Breast epithelium (tissue), 4 donors: ENCODE measurements around the gene IGF1. TPM values are rescaled to one million over a fixed set of nuclear protein-coding genes. Genes with fewer than 3 reads are reported as not detected.

Source experiments
- DNase-seq, 2 donors: peaks; one replicate each; pipeline ENCODE4 v3.0.0-alpha.2; 2019; ENCODE audit warnings: low spot score in 2 of 2
- H3K27ac ChIP-seq, 2 donors: fragments of 200-600 bp; sonication (generic) in 1 of 2; one replicate each; pipeline ENCODE4 v1.5.1; 2016 to 2019; ENCODE audit warnings: mild to moderate bottlenecking in 1 of 2
- H3K27me3 ChIP-seq, 2 donors: fragments of 200-600 bp; sonication (generic) in 1 of 2; one replicate each; pipeline versions ENCODE4 v1.5.1 to v1.6.0; 2017 to 2019; ENCODE audit warnings: control low read depth in 1 of 2, mild to moderate bottlenecking in 1 of 2
- H3K36me3 ChIP-seq: fragments of 200-600 bp; one replicate; pipeline ENCODE4 v1.5.1; 2019
- H3K4me1 ChIP-seq, 2 donors: fragments of 200-600 bp; sonication (generic); one replicate each; pipeline ENCODE4 v1.5.1; 2016 to 2019; ENCODE audit warnings: control low read depth in 1 of 2
- H3K4me3 ChIP-seq, 3 donors: fragments of 200-600 bp; sonication (generic); 1 replicate in 2 of 3; 2 replicates in 1 of 3; pipeline ENCODE4 v1.5.1; 2016 to 2019; ENCODE audit warnings: mild to moderate bottlenecking in 3 of 3, moderate library complexity in 2 of 3
- H3K9me3 ChIP-seq, 2 donors: fragments of 200-600 bp; sonication (generic) in 1 of 2; one replicate each; pipeline ENCODE4 v1.5.1; 2016 to 2019; ENCODE audit warnings: control low read depth in 1 of 2
- POLR2A ChIP-seq: fragments of 450-650 bp; IDR thresholded peaks from one replicate; pipeline ENCODE4 v1.6.1; 2016; ENCODE audit warnings: antibody characterized with exemption, mild to moderate bottlenecking, moderate library complexity
- POLR2AphosphoS5 ChIP-seq, 3 donors: sonication (generic); formaldehyde crosslinking; IDR thresholded peaks; one replicate each; pipeline ENCODE4 v1.6.1; 2017; ENCODE audit warnings: antibody characterized with exemption in 3 of 3
- intact Hi-C: fragments of 100-400 bp; cut with DNase I; formaldehyde crosslinking; loops from one replicate; pipeline ENCODE4 v1.15.1; 2023; ENCODE audit warnings: low total_unique reads
- total RNA-seq, 3 donors: library from RNA; depleted of rRNA; stranded (reverse); fragments of >200 nt; gene quantifications; one replicate each; pipeline ENCODE4 v1.1.0, GENCODE V29; 2016
- TF ChIP-seq, protein P1 (sequence below), 3 donors: fragments of 450-650 bp; IDR thresholded peaks; one replicate each; pipeline ENCODE4 v1.5.1; 2016 to 2017; ENCODE audit warnings: antibody characterized with exemption in 3 of 3, mild to moderate bottlenecking in 3 of 3, moderate library complexity in 3 of 3

The IGF1 gene
- total RNA-seq, 3 donors from 2014 or later = 56.6 to 108 (median 101) TPM

DNA sequence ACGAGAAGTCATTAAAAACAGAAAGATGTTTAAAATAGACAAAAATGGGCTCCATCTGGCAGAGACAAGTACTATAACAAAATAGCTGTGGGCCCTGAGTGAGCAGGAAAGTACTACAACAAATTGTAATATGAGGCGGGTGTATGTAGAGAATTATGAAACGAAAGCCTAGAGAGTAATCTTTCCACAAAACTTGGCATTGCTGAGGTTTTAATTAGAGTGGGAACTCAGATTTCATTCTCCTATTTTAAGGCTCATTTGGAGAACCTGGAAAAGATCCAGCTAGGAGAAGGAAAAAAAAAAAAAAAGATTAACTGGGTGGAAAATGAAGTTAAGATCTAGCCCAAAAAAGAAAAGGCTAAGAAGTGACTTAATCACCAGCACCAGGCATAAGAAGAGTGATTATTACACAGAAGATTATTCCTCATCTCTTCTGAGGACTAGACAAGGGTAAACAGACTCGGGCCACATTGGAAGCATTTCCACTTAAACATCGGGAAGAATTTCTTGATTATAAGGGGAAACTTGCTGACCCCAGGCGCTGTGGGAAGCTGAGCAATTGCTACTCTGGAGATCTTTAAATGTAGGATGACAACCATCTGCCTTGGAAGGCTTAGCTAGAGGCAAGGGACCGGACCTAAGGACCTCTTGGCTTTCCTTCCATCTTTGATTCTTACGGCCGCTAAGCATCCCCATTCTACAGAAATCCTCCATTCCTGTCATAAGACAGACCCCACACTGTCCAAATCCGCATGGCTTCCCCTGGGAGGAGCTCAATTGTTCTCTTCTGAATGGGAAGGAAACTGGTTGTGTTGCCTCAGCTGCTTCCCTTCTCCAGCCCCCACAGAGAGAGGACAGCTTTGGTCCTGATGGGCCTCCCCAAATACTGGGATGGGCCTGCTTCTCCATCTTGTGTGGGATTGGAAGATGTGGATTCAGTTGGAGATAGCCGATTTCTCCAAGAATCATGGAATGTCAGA lies 40.6 kb downstream of the IGF1 start:
- TF ChIP-seq, protein P1, sequence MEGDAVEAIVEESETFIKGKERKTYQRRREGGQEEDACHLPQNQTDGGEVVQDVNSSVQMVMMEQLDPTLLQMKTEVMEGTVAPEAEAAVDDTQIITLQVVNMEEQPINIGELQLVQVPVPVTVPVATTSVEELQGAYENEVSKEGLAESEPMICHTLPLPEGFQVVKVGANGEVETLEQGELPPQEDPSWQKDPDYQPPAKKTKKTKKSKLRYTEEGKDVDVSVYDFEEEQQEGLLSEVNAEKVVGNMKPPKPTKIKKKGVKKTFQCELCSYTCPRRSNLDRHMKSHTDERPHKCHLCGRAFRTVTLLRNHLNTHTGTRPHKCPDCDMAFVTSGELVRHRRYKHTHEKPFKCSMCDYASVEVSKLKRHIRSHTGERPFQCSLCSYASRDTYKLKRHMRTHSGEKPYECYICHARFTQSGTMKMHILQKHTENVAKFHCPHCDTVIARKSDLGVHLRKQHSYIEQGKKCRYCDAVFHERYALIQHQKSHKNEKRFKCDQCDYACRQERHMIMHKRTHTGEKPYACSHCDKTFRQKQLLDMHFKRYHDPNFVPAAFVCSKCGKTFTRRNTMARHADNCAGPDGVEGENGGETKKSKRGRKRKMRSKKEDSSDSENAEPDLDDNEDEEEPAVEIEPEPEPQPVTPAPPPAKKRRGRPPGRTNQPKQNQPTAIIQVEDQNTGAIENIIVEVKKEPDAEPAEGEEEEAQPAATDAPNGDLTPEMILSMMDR (IDR thresholded peaks at IDR 0.05) = no peak
- TF ChIP-seq POLR2A = no peak
- TF ChIP-seq POLR2AphosphoS5 (IDR thresholded peaks at IDR 0.05) = no peak
- Histone ChIP-seq H3K4me1 (peaks cover 3 to 4% of the 10 kb centered on the region in 2 donors), H3K27ac (peak overlapping the region; percentile 14 to 58), H3K27me3 (no peaks in the 10 kb centered on the region), H3K36me3 (no peaks in the 10 kb centered on the region), H3K4me3 (no peak overlapping the region), H3K9me3 (no peaks in the 10 kb centered on the region)
- DNase-seq = no peak
- intact Hi-C loops = no loop called here

DNA sequence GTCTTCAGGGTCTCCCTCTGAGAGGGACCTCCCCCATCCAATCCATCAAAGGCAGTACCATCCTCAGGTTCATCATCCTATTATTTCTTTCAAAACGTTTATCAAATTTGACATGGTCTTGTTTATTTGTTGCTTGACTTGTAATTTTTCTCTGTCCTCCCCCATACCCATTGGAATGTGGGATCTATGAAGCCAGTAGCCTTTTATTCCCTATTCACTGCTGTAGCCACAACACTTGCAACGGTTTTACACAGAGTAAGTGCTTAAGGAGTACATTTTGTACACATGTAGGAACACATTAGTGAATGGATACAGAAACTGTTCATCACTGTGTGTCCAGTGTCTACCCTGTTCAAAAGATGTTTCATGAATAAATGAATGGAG lies 41.5 kb downstream of the IGF1 start:
- H3K4me3 ChIP-seq = no peak overlapping the region
- no peaks in the 10 kb centered on the region for H3K9me3 ChIP-seq
- TF ChIP-seq POLR2AphosphoS5 (IDR thresholded peaks at IDR 0.05) (no peak), POLR2A (no peak)
- TF ChIP-seq, protein P1 (IDR thresholded peaks at IDR 0.05) = no peak
- no peaks in the 10 kb centered on the region for H3K27me3 ChIP-seq
- peaks cover 3 to 4% of the 10 kb centered on the region in 2 donors for H3K4me1 ChIP-seq
- H3K36me3 ChIP-seq = no peaks in the 10 kb centered on the region
- no peak overlapping the region for H3K27ac ChIP-seq
- DNase-seq = no peak
- intact Hi-C loops = no loop called here

DNA sequence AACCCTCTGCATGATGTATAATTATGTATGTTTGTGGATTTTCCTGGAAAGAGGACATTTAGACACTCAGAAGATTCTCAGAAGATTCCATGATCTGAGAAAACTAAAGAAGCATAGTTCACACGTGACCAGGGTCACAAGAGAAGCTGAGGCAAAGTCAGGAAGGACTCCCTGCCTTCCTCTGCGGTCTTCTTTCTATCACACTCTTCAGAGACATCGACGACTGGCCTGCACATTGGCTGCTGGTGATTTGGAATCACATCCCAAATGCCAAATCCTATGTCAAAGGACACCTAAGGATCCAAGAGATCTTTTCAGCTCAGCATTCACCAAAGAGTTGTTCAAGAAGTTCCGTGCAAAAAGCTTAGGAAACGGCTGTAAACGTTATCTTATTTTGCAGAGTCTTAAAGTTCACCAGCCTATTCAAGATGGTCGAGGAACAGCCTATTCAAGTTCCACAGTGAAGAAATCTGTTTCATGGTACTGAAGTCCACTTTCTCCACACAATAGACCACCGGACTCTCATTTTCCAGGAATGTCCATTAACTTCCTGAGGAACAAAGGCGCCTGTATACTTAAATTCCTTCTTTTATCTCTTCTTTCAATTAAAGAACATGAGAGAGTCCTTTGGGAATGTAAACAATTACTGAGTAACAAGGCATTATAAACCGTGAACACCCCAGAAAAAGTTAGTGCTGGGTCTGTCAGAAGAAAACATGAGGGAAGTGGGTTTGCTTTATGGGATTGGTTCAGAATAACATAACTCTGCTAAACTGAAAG lies 42.1 kb downstream of the IGF1 start:
- intact Hi-C loops = no loop called here
- DNase-seq = no peak
- Histone ChIP-seq H3K27me3 (no peaks in the 10 kb centered on the region), H3K4me1 (peaks cover 3 to 4% of the 10 kb centered on the region in 2 donors), H3K9me3 (no peaks in the 10 kb centered on the region), H3K36me3 (no peaks in the 10 kb centered on the region), H3K4me3 (no peak overlapping the region), H3K27ac (peak overlapping the region in 1 of 2 donors; percentile 25)
- TF ChIP-seq POLR2AphosphoS5 (IDR thresholded peaks at IDR 0.05) (no peak), POLR2A (no peak)
- TF ChIP-seq, protein P1 (IDR thresholded peaks at IDR 0.05) = no peak

DNA sequence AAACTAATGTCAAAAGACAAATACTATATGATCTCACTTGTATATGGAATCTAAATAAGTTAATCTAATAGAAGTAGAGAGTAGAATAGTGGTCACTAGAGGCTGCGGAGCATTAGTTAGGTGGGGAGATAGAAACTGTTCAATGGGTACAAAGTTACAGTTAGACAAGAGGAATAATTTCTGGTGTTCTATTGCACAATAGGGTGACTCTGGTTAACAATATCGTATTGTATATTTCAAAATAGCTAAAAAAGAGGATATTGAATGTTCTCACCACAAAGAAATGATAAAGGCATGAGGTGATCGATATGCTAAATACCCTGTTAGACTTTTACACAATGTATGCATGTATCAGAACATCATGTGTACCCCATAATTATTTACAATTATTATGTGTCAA lies 42.9 kb downstream of the IGF1 start:
- Histone ChIP-seq H3K4me1 (peaks cover 3 to 4% of the 10 kb centered on the region in 2 donors), H3K27me3 (no peaks in the 10 kb centered on the region), H3K36me3 (no peaks in the 10 kb centered on the region), H3K4me3 (no peak overlapping the region), H3K9me3 (no peaks in the 10 kb centered on the region), H3K27ac (peak overlapping the region in 1 of 2 donors; percentile 25)
- DNase-seq = no peak
- intact Hi-C loops = no loop called here
- TF ChIP-seq, protein P1 (IDR thresholded peaks at IDR 0.05) = no peak
- TF ChIP-seq POLR2A = no peak
